ENCODE results near the gene DCPS. TPM values are rescaled to one million over a fixed set of nuclear protein-coding genes. Genes with fewer than 3 reads are reported as not detected.
A peak's percentile ranks its signal among the peaks of the same experiment; 100 is the strongest.
"Not testable (repeated sequence)": the region's sequence is repeated elsewhere in the genome, so short reads cannot be mapped to it uniquely, and the experiment has no call there.

DCPS gene
- total and polyA plus RNA-seq, 8 donors = 1.8 to 60.3 (median 12.6) TPM

DNA sequence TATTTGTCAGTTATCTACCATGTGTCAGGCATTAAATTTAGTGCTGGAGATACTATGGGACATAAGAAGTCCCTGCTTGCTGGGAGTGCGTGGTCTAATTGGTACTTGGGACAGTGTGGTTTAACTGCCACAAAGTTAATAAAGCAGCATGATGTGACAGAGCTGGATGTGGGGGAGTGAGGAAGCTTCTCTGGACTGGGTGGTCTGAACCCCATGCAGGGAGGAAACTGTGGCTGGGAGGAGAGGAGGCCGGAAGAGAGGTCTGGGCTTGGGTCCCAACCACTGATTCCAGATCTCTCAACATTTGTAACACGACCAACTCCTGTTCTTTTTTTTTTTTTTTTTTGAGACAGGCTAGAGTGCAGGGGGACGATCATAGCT is 88.8 kb downstream of the DCPS start:
- WGBS, 5 donors = 37 to 66% (median 44%) methylated on average over 4 of the region's 4 CpGs
- DNase-seq = peak in 1 of 2 donors; percentile 73

DNA sequence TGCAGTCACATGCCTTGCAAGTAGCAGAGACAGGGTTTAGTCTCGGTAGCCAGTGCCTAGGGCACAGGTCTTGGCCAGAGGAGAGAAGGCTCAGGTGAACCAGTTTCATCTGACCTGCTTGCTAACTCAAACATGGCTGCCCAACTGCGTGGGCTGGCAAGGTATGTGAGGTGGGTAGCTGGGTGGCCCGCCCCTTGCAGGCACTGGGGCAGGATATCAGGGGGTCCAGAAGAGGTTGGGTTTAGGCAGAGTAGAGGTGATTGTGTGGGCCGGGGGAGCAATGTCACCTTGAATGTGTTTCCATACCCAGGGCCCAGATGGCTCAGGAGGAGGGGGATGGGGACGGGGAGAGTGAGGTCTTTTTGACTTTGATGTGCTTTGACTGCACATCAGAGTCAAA is 89.3 kb downstream of the DCPS start:
- no peak overlapping the region for H3K27ac ChIP-seq
- no peak for DNase-seq

More for the DNA sequence above, 88.8 kb downstream of the DCPS start:
- H3K27ac ChIP-seq = peak overlapping the region in 1 of 5 donors; percentile 8
- H3K4me1 ChIP-seq = peaks cover under 1 to 28% (median 16%) of the 10 kb centered on the region in 4 donors
- intact Hi-C loops (cut with DNase I; ENCODE audit: low total_unique reads) = no loop called here
- no peaks in the 10 kb centered on the region for H3K36me3 ChIP-seq
- TF ChIP-seq POLR2AphosphoS5 (IDR thresholded peaks at IDR 0.05) (no peak), EP300 (IDR thresholded peaks at IDR 0.05) (no peak), POLR2A (IDR thresholded peaks at IDR 0.05) (no peak)
- TF ChIP-seq, protein P1, sequence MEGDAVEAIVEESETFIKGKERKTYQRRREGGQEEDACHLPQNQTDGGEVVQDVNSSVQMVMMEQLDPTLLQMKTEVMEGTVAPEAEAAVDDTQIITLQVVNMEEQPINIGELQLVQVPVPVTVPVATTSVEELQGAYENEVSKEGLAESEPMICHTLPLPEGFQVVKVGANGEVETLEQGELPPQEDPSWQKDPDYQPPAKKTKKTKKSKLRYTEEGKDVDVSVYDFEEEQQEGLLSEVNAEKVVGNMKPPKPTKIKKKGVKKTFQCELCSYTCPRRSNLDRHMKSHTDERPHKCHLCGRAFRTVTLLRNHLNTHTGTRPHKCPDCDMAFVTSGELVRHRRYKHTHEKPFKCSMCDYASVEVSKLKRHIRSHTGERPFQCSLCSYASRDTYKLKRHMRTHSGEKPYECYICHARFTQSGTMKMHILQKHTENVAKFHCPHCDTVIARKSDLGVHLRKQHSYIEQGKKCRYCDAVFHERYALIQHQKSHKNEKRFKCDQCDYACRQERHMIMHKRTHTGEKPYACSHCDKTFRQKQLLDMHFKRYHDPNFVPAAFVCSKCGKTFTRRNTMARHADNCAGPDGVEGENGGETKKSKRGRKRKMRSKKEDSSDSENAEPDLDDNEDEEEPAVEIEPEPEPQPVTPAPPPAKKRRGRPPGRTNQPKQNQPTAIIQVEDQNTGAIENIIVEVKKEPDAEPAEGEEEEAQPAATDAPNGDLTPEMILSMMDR (IDR thresholded peaks at IDR 0.05) = no peak
- H3K4me3 ChIP-seq = no peak overlapping the region
- no peaks in the 10 kb centered on the region for H3K9me3 ChIP-seq
- H3K27me3 ChIP-seq = no peaks in the 10 kb centered on the region

DNA sequence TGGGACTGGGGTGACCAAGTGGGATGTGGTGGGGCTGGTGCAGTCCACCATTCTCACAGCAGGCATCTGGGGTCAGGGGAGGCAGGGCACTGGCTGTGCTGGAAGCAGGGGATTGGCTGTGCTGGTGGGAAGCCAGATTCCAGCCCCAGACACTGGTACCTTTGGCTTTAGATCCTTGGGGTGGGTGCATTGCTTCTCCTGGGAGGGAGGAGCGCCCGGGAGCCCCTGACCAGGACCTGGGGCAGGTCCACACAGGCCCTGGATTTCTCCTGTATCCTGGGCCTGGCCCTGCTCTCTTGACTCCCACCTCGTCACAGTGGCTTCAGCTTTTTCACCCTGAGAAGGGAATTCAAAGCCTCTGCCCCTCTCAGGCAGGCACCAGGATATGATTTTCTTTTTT is 90.2 kb downstream of the DCPS start:
- Histone ChIP-seq H3K27me3 (no peaks in the 10 kb centered on the region), H3K4me3 (no peak overlapping the region), H3K9me3 (no peaks in the 10 kb centered on the region), H3K36me3 (no peaks in the 10 kb centered on the region), H3K4me1 (peaks cover 0 to 26% (median 14%) of the 10 kb centered on the region in 4 donors), H3K27ac (peak overlapping the region in 2 of 5 donors; percentile 11 to 15)
- intact Hi-C loops (cut with DNase I; ENCODE audit: low total_unique reads) = no loop called here
- 89 to 100% (median 92%) methylated on average over 3 of the region's 3 CpGs for WGBS, 5 donors
- DNase-seq = no peak
- TF ChIP-seq POLR2A (IDR thresholded peaks at IDR 0.05) (no peak), EP300 (IDR thresholded peaks at IDR 0.05) (no peak), POLR2AphosphoS5 (IDR thresholded peaks at IDR 0.05) (no peak)
- TF ChIP-seq, protein P1 (IDR thresholded peaks at IDR 0.05) = no peak

More for the DNA sequence above, 89.3 kb downstream of the DCPS start:
- no peaks in the 10 kb centered on the region for H3K9me3 ChIP-seq
- no peak overlapping the region for H3K4me3 ChIP-seq
- H3K27me3 ChIP-seq = no peaks in the 10 kb centered on the region
- intact Hi-C loops (cut with DNase I; ENCODE audit: low total_unique reads) = no loop called here
- 79 to 95% (median 88%) methylated on average over 4 to 5 of the region's 5 CpGs for WGBS, 5 donors
- peaks cover 0 to 26% (median 14%) of the 10 kb centered on the region in 4 donors for H3K4me1 ChIP-seq
- TF ChIP-seq, protein P1 (IDR thresholded peaks at IDR 0.05) = no peak
- TF ChIP-seq EP300 (IDR thresholded peaks at IDR 0.05) = no peak
- no peak for TF ChIP-seq POLR2A (IDR thresholded peaks at IDR 0.05)
- no peak for TF ChIP-seq POLR2AphosphoS5 (IDR thresholded peaks at IDR 0.05)
- H3K36me3 ChIP-seq = no peaks in the 10 kb centered on the region

DNA sequence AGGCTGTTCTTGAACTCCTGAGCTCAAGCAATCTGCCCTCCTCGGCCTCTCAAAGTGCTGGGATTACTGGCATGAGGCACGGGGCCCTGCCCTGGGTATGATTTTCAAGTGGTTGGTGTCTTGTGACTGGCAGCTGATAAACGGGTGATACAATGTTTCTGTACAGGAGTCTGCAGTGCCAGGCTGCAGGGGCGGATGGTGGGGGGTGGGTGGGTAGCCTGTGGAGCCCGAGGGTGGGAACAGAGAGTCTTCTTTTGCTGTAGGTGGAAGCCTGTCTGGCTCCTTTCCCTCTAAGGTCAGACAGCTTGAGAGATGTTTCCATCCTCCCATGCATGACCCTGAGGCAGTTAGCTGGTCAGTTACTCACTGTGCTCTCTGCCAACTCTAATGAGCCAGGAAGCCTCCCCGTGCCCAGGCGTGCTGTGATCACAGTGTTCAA is 90.8 kb downstream of the DCPS start:
- peak overlapping the region in 1 of 5 donors; percentile 11 for H3K27ac ChIP-seq
- DNase-seq = not testable (repeated sequence)

More for the DNA sequence above, 90.8 kb downstream of the DCPS start:
- peaks cover 0 to 26% (median 14%) of the 10 kb centered on the region in 4 donors for H3K4me1 ChIP-seq
- H3K9me3 ChIP-seq; intact Hi-C loops (cut with DNase I; ENCODE audit: low total_unique reads); H3K4me3 ChIP-seq; H3K27me3 ChIP-seq; H3K36me3 ChIP-seq: not testable (repeated sequence)
- WGBS, 5 donors = 56 to 76% (median 68%) methylated on average over 5 to 6 of the region's 7 CpGs

Small RNAs within 50 kb of the gene (small RNA-seq; reads per million reads assigned to genes)
- gene AP001318.3 = 0 reads per million in 4 donors

Other genes starting within 250 kb of the DCPS start
- gene CDON, start 241.2 kb upstream of the DCPS start, total RNA-seq = 10 to 100 TPM; 16.1 to 80.8 (median 26.8) TPM
- gene CDON, start 241.2 kb upstream of the DCPS start, polyA plus RNA-seq = 1 to 10 TPM in 1 of 3 donors, under 1 TPM in 2; 0.31 to 1.0 (median 0.44) TPM
- gene RPUSD4, start 92.4 kb upstream of the DCPS start, total RNA-seq = 10 to 100 TPM; 22.8 to 63.4 (median 31.6) TPM
- 10 to 100 TPM; 16.8 to 27.2 (median 17.8) TPM for gene RPUSD4, start 92.4 kb upstream of the DCPS start, polyA plus RNA-seq
- gene FAM118B, start 92.3 kb upstream of the DCPS start, total RNA-seq = 10 to 100 TPM in 4 of 5 donors, 1 to 10 TPM in 1; 7.6 to 50.7 (median 37.4) TPM
- 10 to 100 TPM in 2 of 3 donors, 1 to 10 TPM in 1; 6.9 to 25.8 (median 16.5) TPM for gene FAM118B, start 92.3 kb upstream of the DCPS start, polyA plus RNA-seq
- gene SRPRA, start 35.2 kb upstream of the DCPS start, total RNA-seq = 100 to 1,000 TPM in 2 of 5 donors, 10 to 100 TPM in 3; 13.9 to 255 (median 63.7) TPM
- gene SRPRA, start 35.2 kb upstream of the DCPS start, polyA plus RNA-seq = 10 to 100 TPM; 26.4 to 49.3 (median 37.4) TPM
- 10 to 100 TPM in 4 of 5 donors, 1 to 10 TPM in 1; 5.4 to 26.3 (median 14.8) TPM for gene FOXRED1, start 34.9 kb upstream of the DCPS start, total RNA-seq
- 10 to 100 TPM; 17.3 to 22.7 (median 18.9) TPM for gene FOXRED1, start 34.9 kb upstream of the DCPS start, polyA plus RNA-seq
- 10 to 100 TPM in 3 of 5 donors, 1 to 10 TPM in 2; 5.1 to 86.2 (median 15.6) TPM for gene TIRAP, start 21.0 kb upstream of the DCPS start, total RNA-seq
- 1 to 10 TPM; 3.7 to 6.6 (median 5.2) TPM for gene TIRAP, start 21.0 kb upstream of the DCPS start, polyA plus RNA-seq
- gene ST3GAL4, start 51.6 kb downstream of the DCPS start, total RNA-seq = 10 to 100 TPM in 3 of 5 donors, 1 to 10 TPM in 1, not detected in 1; 9.9 to 31.0 (median 18.4) TPM
- gene ST3GAL4, start 51.6 kb downstream of the DCPS start, polyA plus RNA-seq = 10 to 100 TPM; 12.5 to 26.0 (median 15.7) TPM